ENCODE results near the gene FFAR2. TPM values are rescaled to one million over a fixed set of nuclear protein-coding genes. Genes with fewer than 3 reads are reported as not detected.
"Not testable (repeated sequence)": the region's sequence is repeated elsewhere in the genome, so short reads cannot be mapped to it uniquely, and the experiment has no call there.

The FFAR2 gene
- total RNA-seq, 2 donors from 2014 or later: 0.92 TPM; not detected in 1

DNA sequence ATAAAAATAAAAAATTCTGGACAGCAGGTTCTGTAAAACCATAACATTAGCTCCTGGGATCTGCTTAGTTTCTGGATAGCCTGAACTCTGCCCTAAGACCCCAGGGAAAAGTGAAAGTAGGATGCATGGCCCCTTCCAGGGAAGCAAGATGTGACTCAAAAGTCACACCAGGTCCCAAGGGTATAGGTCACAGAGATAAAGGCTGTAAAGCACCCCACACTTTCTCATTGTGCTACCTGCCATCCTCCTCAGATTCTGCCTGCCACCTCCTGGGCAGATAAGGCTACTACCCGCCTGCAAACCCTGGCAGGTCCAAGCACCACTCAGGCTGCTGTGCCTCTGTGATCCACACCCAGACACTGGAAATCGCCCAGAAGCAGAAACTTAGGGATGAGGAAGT is 20.6 kb downstream of the FFAR2 start:
- TF ChIP-seq, protein P1, sequence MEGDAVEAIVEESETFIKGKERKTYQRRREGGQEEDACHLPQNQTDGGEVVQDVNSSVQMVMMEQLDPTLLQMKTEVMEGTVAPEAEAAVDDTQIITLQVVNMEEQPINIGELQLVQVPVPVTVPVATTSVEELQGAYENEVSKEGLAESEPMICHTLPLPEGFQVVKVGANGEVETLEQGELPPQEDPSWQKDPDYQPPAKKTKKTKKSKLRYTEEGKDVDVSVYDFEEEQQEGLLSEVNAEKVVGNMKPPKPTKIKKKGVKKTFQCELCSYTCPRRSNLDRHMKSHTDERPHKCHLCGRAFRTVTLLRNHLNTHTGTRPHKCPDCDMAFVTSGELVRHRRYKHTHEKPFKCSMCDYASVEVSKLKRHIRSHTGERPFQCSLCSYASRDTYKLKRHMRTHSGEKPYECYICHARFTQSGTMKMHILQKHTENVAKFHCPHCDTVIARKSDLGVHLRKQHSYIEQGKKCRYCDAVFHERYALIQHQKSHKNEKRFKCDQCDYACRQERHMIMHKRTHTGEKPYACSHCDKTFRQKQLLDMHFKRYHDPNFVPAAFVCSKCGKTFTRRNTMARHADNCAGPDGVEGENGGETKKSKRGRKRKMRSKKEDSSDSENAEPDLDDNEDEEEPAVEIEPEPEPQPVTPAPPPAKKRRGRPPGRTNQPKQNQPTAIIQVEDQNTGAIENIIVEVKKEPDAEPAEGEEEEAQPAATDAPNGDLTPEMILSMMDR (IDR thresholded peaks at IDR 0.05): no peak
- ATAC-seq (ENCODE audit: insufficient number of reproducible peaks, low FRiP score, low read depth): no peak

DNA sequence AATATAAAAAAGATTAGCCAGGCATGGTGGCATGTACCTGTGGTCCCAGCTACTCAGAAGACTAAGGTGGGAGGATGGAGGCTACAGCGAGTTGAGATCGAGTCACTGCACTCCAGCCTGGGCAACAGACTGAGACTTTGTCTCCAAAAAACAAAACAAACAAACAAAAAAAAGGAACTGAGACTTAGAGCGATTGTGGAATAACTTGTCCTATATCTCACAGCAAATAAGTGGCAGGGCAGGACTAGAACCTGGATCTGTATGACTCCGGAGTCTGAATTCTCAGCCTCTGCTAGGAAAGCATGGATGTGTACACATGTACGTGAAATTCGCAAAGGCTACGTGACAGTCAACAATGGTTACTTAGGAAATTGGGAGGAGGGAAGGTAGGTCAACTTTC is 22.1 kb downstream of the FFAR2 start:
- DNase-seq (ENCODE audit: low spot score) (no peak), ATAC-seq (ENCODE audit: insufficient number of reproducible peaks, low FRiP score, low read depth) (no peak)
- H3K27ac ChIP-seq: no peak overlapping the region
- no peak overlapping the region for H3K4me3 ChIP-seq
- H3K9me3 ChIP-seq: no peaks in the 10 kb centered on the region
- TF ChIP-seq, protein P1 (IDR thresholded peaks at IDR 0.05): no peak
- H3K27me3 ChIP-seq (replicated peaks; ENCODE audit: insufficient read depth): no peaks in the 10 kb centered on the region
- H3K36me3 ChIP-seq: no peaks in the 10 kb centered on the region
- H3K4me1 ChIP-seq (ENCODE audit: control insufficient read depth in 1 of 2, low read depth in 2 of 2): no peaks in the 10 kb centered on the region

More for the DNA sequence above, 20.6 kb downstream of the FFAR2 start:
- Histone ChIP-seq H3K36me3 (no peaks in the 10 kb centered on the region), H3K4me3 (no peak overlapping the region), H3K27me3 (replicated peaks; ENCODE audit: insufficient read depth) (no peaks in the 10 kb centered on the region), H3K27ac (no peak overlapping the region), H3K9me3 (no peaks in the 10 kb centered on the region), H3K4me1 (ENCODE audit: control insufficient read depth in 1 of 2, low read depth in 2 of 2) (no peaks in the 10 kb centered on the region)
- DNase-seq (ENCODE audit: low spot score): no peak

DNA sequence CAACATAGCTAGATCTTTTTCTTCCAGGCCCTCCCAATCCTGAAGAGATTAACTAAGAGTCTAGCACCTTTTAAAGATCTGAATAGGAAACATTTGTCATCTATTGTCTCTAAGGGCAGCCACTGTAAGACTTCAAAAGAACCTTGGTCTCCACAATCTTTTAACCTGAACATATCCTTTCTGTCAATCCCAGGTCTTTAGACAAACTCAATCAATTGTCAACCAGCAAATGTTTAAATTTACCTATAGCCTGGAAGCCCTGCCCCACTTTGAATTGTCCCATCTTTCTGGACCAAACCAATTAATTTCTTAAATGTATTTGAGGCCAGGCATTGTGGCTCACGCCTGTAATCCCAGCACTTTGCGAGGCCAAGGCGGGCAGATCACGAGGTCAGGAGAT is 23.0 kb downstream of the FFAR2 start:
- not testable (repeated sequence) for H3K36me3 ChIP-seq; H3K4me1 ChIP-seq (ENCODE audit: control insufficient read depth in 1 of 2, low read depth in 2 of 2); DNase-seq (ENCODE audit: low spot score); H3K27me3 ChIP-seq (replicated peaks; ENCODE audit: insufficient read depth); H3K4me3 ChIP-seq; H3K9me3 ChIP-seq; H3K27ac ChIP-seq; ATAC-seq (ENCODE audit: insufficient number of reproducible peaks, low FRiP score, low read depth)

DNA sequence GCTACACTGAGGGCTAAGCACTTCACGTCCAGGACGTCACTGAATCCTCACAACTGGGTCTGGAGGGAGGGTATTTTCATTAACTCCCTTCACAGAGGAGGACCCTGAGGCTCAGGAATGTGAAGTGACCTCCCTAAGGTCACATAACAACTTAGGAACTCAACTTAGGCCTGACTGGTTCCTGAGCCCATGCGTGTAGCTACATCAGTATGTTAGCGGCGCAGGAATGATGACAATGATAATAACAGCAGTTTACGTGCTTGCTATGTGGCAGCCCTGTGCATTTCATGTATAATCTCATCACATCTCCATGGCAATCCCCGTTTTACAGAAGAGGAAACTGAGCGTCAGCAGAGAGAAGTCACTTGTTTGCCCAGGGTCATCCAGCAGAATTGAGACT is 23.9 kb downstream of the FFAR2 start:
- no peak for DNase-seq (ENCODE audit: low spot score)
- Histone ChIP-seq H3K27ac (no peak overlapping the region), H3K4me3 (no peak overlapping the region), H3K9me3 (no peaks in the 10 kb centered on the region), H3K4me1 (ENCODE audit: control insufficient read depth in 1 of 2, low read depth in 2 of 2) (no peaks in the 10 kb centered on the region), H3K36me3 (no peaks in the 10 kb centered on the region), H3K27me3 (replicated peaks; ENCODE audit: insufficient read depth) (no peaks in the 10 kb centered on the region)
- no peak for ATAC-seq (ENCODE audit: insufficient number of reproducible peaks, low FRiP score, low read depth)
- TF ChIP-seq, protein P1 (IDR thresholded peaks at IDR 0.05): no peak

DNA sequence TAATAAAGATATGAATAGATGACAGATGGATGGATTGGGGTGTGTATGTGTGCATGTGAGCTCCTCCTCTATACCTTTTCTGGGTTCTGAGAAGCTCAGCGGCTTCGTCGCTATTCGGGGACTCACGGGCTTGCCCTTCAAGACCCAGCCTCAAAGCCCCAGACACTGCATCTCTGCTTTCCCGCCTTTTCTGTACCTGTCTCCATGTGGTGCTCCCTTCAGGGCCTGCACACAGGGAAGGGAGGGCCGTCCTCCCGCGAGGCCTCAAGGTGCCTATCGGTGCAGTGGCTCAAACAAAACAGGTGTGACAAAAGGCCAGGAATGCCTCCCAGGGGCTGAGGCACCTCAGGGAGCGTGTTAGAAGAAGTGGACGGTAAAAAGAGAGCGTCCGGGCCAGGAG is 26.0 kb downstream of the FFAR2 start:
- Histone ChIP-seq H3K4me1 (ENCODE audit: control insufficient read depth in 1 of 2, low read depth in 2 of 2) (no peaks in the 10 kb centered on the region), H3K36me3 (no peaks in the 10 kb centered on the region), H3K4me3 (no peak overlapping the region), H3K9me3 (no peaks in the 10 kb centered on the region), H3K27me3 (replicated peaks; ENCODE audit: insufficient read depth) (no peaks in the 10 kb centered on the region), H3K27ac (no peak overlapping the region)
- ATAC-seq (ENCODE audit: insufficient number of reproducible peaks, low FRiP score, low read depth) (no peak), DNase-seq (ENCODE audit: low spot score) (no peak)
- TF ChIP-seq, protein P1 (IDR thresholded peaks at IDR 0.05): no peak

DNA sequence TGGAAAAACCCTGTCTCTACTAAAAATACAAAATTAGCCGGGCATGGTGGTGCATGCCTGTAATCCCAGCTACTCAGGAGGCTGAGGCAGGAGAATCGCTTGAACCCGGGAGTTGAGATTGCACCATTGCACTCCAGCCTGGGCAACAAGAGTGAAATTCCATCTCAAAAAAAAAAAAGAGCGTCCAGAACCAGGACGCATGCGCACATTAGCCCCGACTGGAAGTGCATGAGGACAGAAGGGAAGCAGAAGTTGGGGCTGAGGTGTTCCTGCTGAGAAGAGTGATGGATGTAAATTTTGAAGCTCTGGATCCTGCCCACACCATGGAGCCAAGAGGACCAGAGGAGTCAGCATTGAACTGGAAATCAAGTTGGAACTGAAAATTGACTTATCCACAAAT is 26.5 kb downstream of the FFAR2 start:
- H3K4me3 ChIP-seq; H3K27ac ChIP-seq; DNase-seq (ENCODE audit: low spot score); H3K9me3 ChIP-seq; H3K27me3 ChIP-seq (replicated peaks; ENCODE audit: insufficient read depth); H3K4me1 ChIP-seq (ENCODE audit: control insufficient read depth in 1 of 2, low read depth in 2 of 2); ATAC-seq (ENCODE audit: insufficient number of reproducible peaks, low FRiP score, low read depth); H3K36me3 ChIP-seq: not testable (repeated sequence)

Data from thoracic aorta (tissue), 2 donors.